ENCODE results near the gene ZIC1. TPM values are rescaled to one million over a fixed set of nuclear protein-coding genes. Genes with fewer than 3 reads are reported as not detected.

Gene ZIC1
- total and polyA plus RNA-seq, 2 of the 13 experiments (the other 11 are each of a cell fraction or from before 2014, with no cell fraction given) = not detected

- no peak for TF ChIP-seq EED (CRISPR knock-in tag; IDR thresholded peaks at IDR 0.05)
- TF ChIP-seq ZBTB43 (CRISPR knock-in tag; conservative IDR thresholded peaks at IDR 0.05) = no peak
- no peak for TF ChIP-seq ATF5 (CRISPR knock-in tag; IDR thresholded peaks at IDR 0.05; ENCODE audit: low read depth)
Measured at GRCh38 chr3:147420353-147421183, 11.4 kb downstream of the ZIC1 start (continued).

GRCh38 chr3:147421184-147421912 is 12.2 kb downstream of the ZIC1 start:
- ATAC-seq (no peak; the same call in 2 of the 3 replicates), DNase-seq (ENCODE audit: low spot score) (no peak), FAIRE-seq (no peak)
- Histone ChIP-seq H3K27ac (ENCODE audit: extremely low read length, insufficient read depth, low read length) (no peak overlapping the region), H3K27me3 (ENCODE audit: control insufficient read depth in 1 of 2, insufficient read depth in 2 of 2, low read length in 2 of 2) (peaks cover 2 to 60% of the 10 kb centered on the region in 2 experiments; a peak in 4 of 5 replicates), H3K36me3 (replicated peaks in 1 of 2; ENCODE audit: control insufficient read depth in 1 of 2, insufficient read depth in 2 of 2, low read length in 2 of 2) (no peaks in the 10 kb centered on the region), H3K9me3 (ENCODE audit: low read length) (no peaks in the 10 kb centered on the region), H3K9ac (ENCODE audit: insufficient read depth, low read depth, low read length) (no peak overlapping the region), H3K79me2 (ENCODE audit: insufficient read depth, low read length) (no peaks in the 10 kb centered on the region), H4K20me1 (ENCODE audit: insufficient read depth, low read length) (no peaks in the 10 kb centered on the region), H3K4me3 (replicated peaks in 1 of 3; ENCODE audit: insufficient read depth in 1 of 3, low read depth in 2 of 3, low read length in 3 of 3) (no peak overlapping the region), H3K4me1 (ENCODE audit: insufficient read depth, low read length) (no peaks in the 10 kb centered on the region), H3K4me2 (ENCODE audit: low read depth, low read length) (no peak overlapping the region), H2AFZ (ENCODE audit: low read length) (no peak overlapping the region)
- ChIA-PET POLR2A (no interaction called here), CTCF (ENCODE audit: low intra/inter-chr PET ratio, low total read pairs) (no interaction called here)
- intact Hi-C loops (cut with micrococcal nuclease; ENCODE audit: unreplicated experiment) (no loop called here), in situ Hi-C loops (cut with HindIII; ENCODE audit: extremely low pct_ligation_motif_present, low pct_unique_long_range_greater_than_20kb) (no loop called here)
- WGBS (ENCODE audit: low lambda C conversion rate) = 82% methylated on average over 42 of the region's 53 CpGs
- no TSS peak for BruUV-seq (replicated peaks)
- TF ChIP-seq HDAC2 (CRISPR knock-in tag; IDR thresholded peaks at IDR 0.05) (no peak), TMF1 (CRISPR knock-in tag; IDR thresholded peaks at IDR 0.05; ENCODE audit: low read depth) (no peak), ZFP36 (IDR thresholded peaks at IDR 0.05; ENCODE audit: borderline replicate concordance, low read depth, low read length, partially characterized antibody) (no peak), ZBTB7A (CRISPR knock-in tag; IDR thresholded peaks at IDR 0.05) (no peak), FLYWCH1 (CRISPR knock-in tag; IDR thresholded peaks at IDR 0.05) (no peak), DZIP1 (CRISPR knock-in tag; IDR thresholded peaks at IDR 0.05) (no peak), ESRRA (CRISPR knock-in tag; IDR thresholded peaks at IDR 0.05; ENCODE audit: low read depth) (no peak), ZNF552 (CRISPR knock-in tag; IDR thresholded peaks at IDR 0.05; ENCODE audit: borderline replicate concordance) (no peak)
